Activated CD8-positive, alpha-beta memory T cell treated with anti-CD3 and anti-CD28 coated beads for 1 hour (primary cell): ENCODE measurements around the gene ATF1.
"Not testable (repeated sequence)": the region's sequence is repeated elsewhere in the genome, so short reads cannot be mapped to it uniquely, and the experiment has no call there.

Experiments
- DNase-seq, 2 donors: peaks; one replicate each; pipeline ENCODE4 v3.0.0-alpha.2; 2020; ENCODE audit warnings: low read depth in 1 of 2; ENCODE audit errors: extremely low read depth in 1 of 2

The ATF1 gene

DNA sequence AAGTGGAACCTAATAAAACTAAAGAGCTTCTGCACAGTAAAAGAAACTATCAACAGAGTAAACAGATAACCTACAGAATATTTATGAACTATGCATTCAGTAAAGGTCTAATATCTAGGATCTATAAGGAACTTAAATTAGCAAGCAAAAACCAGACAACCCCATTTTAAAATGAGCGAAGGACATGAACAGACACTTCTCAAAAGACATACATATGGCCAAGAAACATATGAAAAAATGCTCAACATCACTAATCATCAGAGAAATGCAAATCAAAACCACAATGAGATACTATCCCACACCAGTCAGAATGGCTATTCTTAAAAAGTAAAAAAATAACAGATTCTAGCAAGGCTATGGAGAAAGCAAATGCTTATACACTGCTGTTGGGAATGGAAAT, 91.3 kb downstream of the ATF1 start:
- not testable (repeated sequence) for DNase-seq

DNA sequence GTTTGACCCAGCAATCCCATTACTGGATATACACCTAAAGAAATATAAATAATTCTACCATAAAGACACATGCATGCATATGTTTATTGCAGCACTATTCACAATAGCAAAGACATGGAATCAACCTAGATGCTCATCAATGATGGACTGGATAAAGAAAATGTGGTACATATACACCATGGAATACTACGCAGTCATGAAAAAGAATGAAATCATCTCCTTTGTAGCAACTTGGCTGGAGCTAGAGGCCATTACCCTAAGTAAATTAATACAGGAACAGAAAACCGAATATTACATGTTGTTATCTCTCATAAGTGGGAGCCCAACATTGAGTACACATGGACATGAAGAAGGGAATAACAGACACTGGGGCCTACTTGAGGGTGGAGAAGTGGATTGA, 91.8 kb downstream of the ATF1 start:
- DNase-seq = not testable (repeated sequence)

DNA sequence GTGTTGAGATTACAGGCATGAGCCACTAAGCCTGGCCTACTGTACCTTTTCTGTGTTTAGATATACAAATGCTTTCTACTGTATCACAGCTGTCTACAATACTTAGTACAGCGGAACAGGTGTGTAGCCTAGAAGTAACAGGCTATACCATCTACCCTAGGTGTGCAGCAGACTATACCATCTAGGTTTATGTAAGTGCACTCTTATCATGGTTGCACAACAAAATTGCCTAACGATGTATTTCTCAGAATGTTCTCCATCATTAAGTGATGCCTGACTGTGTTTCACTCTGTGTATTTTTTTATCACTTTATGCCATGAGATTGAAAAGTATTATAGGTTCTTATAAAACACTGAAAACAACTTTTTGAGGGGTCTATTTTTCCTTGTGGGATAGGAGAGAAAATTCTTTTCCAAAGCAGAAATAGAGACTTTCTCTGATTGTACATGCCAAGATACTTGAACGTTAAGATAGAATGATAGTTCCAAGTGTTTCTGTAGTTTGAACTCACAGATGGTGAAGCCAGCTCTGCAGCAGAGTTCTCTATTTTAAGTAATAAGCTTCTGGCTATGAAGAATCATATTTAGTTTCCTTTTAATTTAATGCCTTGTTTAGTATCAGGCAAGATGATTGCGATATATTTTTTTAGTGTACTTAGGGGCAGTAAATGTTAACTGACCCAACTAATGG, 95.9 kb downstream of the ATF1 start:
- DNase-seq = no peak

DNA sequence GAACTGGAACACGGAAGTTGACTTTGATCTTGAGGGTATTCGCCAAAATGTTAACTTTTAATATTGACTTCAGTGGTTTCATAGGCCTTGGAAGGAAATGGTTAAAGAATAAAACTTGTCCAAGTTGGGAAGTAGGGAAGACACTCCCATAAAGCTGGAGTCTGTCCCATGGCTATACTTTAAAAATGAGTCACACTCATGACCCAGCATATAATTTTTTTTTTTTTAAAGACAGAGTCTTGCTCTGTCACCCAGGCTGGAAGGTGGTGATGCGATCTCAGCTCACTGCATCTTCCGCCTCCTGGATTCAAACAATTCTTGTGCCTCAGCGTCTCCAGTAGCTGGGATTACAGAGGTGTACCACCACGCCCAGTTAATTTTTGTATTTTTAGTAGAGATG, 98.4 kb downstream of the ATF1 start:
- no peak for DNase-seq

DNA sequence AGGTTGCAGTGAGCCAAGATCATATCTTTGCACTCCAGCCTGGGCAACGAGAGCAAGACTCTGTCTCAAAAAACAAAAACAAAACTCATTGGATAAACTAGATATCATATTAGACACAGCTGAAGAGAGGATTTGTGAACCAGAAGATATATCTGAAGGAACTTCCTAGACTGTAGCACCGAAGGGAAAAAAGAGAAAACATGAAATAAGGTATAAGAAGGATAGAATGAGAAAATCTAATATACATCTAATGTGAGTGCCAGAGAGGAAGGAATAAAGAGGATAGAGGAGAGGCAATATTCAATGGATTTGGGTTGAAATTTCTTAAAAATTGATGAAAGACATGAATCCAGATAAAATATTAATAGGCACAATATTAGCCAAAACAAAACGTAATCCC, 101.4 kb downstream of the ATF1 start:
- no peak for DNase-seq

DNA sequence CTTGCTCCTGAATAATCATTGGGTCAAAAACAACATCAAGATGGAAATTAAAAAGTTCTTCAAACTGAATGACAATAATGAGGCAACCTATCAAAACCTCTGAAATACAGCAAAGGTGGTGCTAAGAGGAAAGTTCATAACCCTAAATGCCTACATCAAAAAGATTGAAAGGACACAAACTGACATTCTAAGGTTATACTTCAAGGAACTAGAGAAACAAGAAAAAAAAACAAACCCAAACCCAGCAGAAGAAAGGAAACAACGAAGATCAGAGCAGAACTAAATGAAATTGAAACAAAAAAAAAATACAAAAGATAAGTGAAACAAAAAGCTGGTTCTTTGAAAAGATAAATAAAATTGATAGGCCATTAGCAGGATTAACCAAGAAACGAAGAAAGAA, 105.0 kb downstream of the ATF1 start:
- DNase-seq = not testable (repeated sequence)
